ENCODE results near the gene MAPK1.
"Not testable (repeated sequence)": the region's sequence is repeated elsewhere in the genome, so short reads cannot be mapped to it uniquely, and the experiment has no call there.

- TF ChIP-seq CTCF (conservative IDR thresholded peaks at IDR 0.05 in 1 of 2, IDR thresholded peaks at IDR 0.05 in 1 of 2; ENCODE audit: low read depth in 1 of 2, low read length in 2 of 2); EZH2 (IDR thresholded peaks at IDR 0.05; ENCODE audit: low read length, missing control alignments): not testable (repeated sequence)
These were observed 66.2 kb downstream of the MAPK1 start for GRCh38 chr22:21801304-21801644.

Measured in fibroblast of lung (primary cell).